Measurements from ENCODE around the gene ADAMTS13. TPM values are rescaled to one million over a fixed set of nuclear protein-coding genes. Genes with fewer than 3 reads are reported as not detected.
"Not testable (repeated sequence)": the region's sequence is repeated elsewhere in the genome, so short reads cannot be mapped to it uniquely, and the experiment has no call there.

The ADAMTS13 gene
- total RNA-seq, 2 donors from 2014 or later, result 0.67 to 1.1 TPM

- no peaks in the 10 kb centered on the region for H3K4me1 Mint-ChIP-seq (ENCODE audit: low read depth in 2 of 2)
- DNase-seq (ENCODE audit: low spot score), result no peak
- no peaks in the 10 kb centered on the region for H3K36me3 Mint-ChIP-seq
- no peak for ATAC-seq
- H3K4me3 Mint-ChIP-seq, result no peak overlapping the region
- no peaks in the 10 kb centered on the region for H3K27me3 Mint-ChIP-seq
- H3K9me3 Mint-ChIP-seq, result no peaks in the 10 kb centered on the region
- no peak overlapping the region for H3K27ac Mint-ChIP-seq
Measured at GRCh38 chr9:133384736-133385321, 37.3 kb upstream of the ADAMTS13 start.

DNA sequence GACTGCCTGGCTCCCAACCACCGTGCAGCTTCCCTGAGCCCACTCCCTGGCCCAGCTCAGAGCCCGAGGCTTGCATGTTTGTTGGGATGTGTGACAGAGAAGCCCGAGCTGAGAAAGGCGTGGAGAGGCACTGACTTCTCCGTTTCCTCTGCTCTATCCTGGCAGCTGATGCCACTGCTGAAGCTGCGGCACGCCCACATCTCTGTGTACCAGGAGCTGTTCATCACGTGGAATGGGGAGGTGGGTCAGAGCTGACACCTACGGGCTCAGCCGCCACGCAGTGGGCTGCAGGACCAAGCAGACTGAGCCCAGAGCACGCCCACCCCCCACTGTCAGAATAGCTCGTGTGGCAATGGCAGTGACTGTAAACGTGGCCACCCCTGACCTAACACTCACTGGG is 36.7 kb upstream of the ADAMTS13 start:
- H3K4me3 Mint-ChIP-seq, result no peak overlapping the region
- no peaks in the 10 kb centered on the region for H3K9me3 Mint-ChIP-seq
- no peaks in the 10 kb centered on the region for H3K4me1 Mint-ChIP-seq (ENCODE audit: low read depth in 2 of 2)
- no peaks in the 10 kb centered on the region for H3K27me3 Mint-ChIP-seq
- ATAC-seq (no peak), DNase-seq (ENCODE audit: low spot score) (no peak)
- no peak overlapping the region for H3K27ac Mint-ChIP-seq
- no peaks in the 10 kb centered on the region for H3K36me3 Mint-ChIP-seq

DNA sequence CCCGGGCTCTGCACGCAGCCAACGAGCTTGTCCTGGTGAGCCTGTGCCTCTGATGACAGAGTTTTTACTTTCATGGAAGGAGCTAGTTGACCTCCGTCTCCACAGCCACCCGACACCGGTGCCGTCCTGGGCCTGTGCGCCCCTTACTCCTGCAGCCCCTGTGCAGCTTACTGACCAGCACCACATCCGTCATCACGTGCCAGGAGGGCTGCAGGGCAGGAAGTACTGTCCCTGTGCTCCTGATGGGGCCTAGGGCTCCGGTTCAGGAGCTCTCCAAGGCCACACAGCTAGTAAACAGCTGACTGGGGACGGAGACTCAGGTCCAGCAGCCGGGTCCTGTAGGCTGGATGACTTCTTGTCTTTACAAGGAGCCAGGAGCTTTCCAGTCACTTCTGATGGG is 35.8 kb upstream of the ADAMTS13 start:
- H3K9me3 Mint-ChIP-seq, result no peaks in the 10 kb centered on the region
- no peak overlapping the region for H3K4me3 Mint-ChIP-seq
- H3K27ac Mint-ChIP-seq, result no peak overlapping the region
- H3K4me1 Mint-ChIP-seq (ENCODE audit: low read depth in 2 of 2), result no peaks in the 10 kb centered on the region
- no peaks in the 10 kb centered on the region for H3K36me3 Mint-ChIP-seq
- H3K27me3 Mint-ChIP-seq, result no peaks in the 10 kb centered on the region
- no peak for ATAC-seq
- no peak for DNase-seq (ENCODE audit: low spot score)

DNA sequence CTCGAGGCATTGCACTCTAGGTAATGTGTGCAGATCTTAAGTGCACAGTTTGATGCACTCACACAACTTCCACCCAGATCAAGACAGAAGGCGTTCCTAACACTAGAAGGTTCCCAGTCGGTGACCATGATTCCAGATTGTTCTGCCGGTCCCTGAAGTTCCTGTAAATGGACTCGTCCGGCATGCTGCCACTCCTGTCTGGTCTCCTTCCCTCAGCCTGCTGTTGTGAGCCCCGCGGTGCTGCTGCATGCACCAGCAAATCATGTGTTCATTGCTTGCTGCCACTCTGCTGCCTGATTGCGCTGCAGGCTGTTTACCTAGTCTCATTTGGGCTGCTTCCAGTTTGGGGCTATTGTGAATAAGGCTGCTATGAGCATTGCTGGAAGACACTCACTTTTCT is 34.5 kb upstream of the ADAMTS13 start:
- Mint-ChIP-seq H3K27me3 (no peaks in the 10 kb centered on the region), H3K4me3 (no peak overlapping the region)

DNA sequence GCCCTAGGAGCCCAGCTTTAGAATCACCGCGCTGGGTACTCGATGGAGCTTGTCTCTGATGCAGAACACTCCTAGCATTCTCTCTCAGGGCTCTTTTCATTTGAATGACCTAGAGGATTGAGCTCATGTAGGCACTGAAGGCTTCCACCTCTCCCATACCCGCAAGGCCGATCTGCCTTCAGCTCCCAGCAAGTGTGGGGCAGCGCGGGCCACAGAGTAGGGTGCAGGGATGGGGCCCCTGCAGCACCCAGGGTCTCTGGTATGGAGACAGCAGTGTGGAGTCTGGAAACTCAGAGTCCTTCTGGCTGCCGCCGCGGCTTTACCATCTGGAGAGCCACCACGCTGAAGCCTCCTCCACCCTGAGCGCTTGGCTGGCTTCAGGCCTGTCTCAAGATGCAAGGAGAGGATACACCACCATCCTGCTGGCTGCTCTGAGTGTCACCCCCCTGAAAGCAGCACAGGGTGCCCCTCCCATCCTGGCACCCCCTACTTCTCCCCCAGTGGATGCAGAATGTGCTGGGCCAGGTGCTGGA is 33.1 kb upstream of the ADAMTS13 start:
- Mint-ChIP-seq H3K36me3 (no peaks in the 10 kb centered on the region), H3K9me3 (no peaks in the 10 kb centered on the region), H3K27me3 (peaks cover 0 to 3% of the 10 kb centered on the region in 2 donors), H3K4me3 (no peak overlapping the region), H3K4me1 (ENCODE audit: low read depth in 2 of 2) (no peaks in the 10 kb centered on the region), H3K27ac (no peak overlapping the region)
- no peak for ATAC-seq
- no peak for DNase-seq (ENCODE audit: low spot score)

More for the DNA sequence above, 34.5 kb upstream of the ADAMTS13 start:
- no peak for DNase-seq (ENCODE audit: low spot score)
- Mint-ChIP-seq H3K9me3 (no peaks in the 10 kb centered on the region), H3K27ac (no peak overlapping the region), H3K36me3 (no peaks in the 10 kb centered on the region), H3K4me1 (ENCODE audit: low read depth in 2 of 2) (no peaks in the 10 kb centered on the region)
- no peak for ATAC-seq

- Mint-ChIP-seq H3K27me3 (peaks cover 0 to 3% of the 10 kb centered on the region in 2 donors), H3K9me3 (no peaks in the 10 kb centered on the region), H3K36me3 (no peaks in the 10 kb centered on the region), H3K4me1 (ENCODE audit: low read depth in 2 of 2) (no peaks in the 10 kb centered on the region), H3K27ac (no peak overlapping the region), H3K4me3 (no peak overlapping the region)
- ATAC-seq (no peak), DNase-seq (ENCODE audit: low spot score) (no peak)
Measured at GRCh38 chr9:133389562-133389961, 32.6 kb upstream of the ADAMTS13 start.

- Mint-ChIP-seq H3K9me3 (no peaks in the 10 kb centered on the region), H3K4me3 (no peak overlapping the region), H3K27ac (no peak overlapping the region), H3K27me3 (peaks cover 0 to 7% of the 10 kb centered on the region in 2 donors), H3K4me1 (ENCODE audit: low read depth in 2 of 2) (no peaks in the 10 kb centered on the region), H3K36me3 (no peaks in the 10 kb centered on the region)
- DNase-seq (ENCODE audit: low spot score) (no peak), ATAC-seq (no peak)
Measured at GRCh38 chr9:133390713-133391112, 31.5 kb upstream of the ADAMTS13 start.

- H3K36me3 Mint-ChIP-seq; H3K4me1 Mint-ChIP-seq (ENCODE audit: low read depth in 2 of 2); H3K27ac Mint-ChIP-seq; DNase-seq (ENCODE audit: low spot score); ATAC-seq; H3K27me3 Mint-ChIP-seq; H3K4me3 Mint-ChIP-seq; H3K9me3 Mint-ChIP-seq: not testable (repeated sequence)
Measured at GRCh38 chr9:133391449-133391848, 30.7 kb upstream of the ADAMTS13 start.

DNA sequence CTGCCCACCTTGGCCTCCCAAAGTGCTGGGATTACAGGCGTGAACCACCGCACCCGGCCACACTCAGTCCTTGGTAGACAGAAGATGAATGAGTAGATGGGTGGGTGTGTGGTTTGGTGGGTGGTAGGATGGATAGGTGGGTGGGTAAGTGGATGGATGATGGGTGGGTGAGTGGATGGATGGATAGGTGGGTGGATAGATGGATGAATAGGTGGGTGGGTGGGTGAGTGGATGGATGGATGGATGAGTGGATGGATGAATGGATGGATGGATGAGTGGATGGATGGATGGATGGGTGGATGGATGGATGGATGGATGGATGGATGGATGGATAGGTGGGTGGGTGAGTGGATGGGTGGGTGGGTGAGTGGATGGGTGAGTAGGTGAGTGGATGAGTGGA is 29.9 kb upstream of the ADAMTS13 start:
- H3K27ac Mint-ChIP-seq; ATAC-seq; H3K27me3 Mint-ChIP-seq; DNase-seq (ENCODE audit: low spot score); H3K4me1 Mint-ChIP-seq (ENCODE audit: low read depth in 2 of 2); H3K36me3 Mint-ChIP-seq; H3K4me3 Mint-ChIP-seq; H3K9me3 Mint-ChIP-seq: not testable (repeated sequence)

DNA sequence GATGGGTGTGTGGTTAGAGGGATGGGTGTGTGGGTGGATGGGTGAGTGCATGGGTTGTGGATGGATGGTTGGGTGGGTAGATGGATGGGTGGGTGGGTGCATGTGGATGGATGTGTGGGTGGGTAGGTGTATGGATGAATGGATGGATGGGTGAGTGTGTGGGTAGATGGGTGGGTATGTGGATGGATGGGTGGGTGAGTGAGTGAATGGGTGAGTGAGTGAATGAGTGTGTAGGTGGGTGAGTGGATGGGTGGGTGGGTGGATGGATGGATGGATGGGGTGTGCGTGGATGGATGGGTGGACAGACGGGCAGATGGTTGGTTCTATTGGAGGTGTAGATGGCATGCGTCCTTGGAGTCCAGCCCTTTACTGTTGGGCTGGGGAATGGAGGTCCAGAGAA is 28.8 kb upstream of the ADAMTS13 start:
- no peaks in the 10 kb centered on the region for H3K9me3 Mint-ChIP-seq
- H3K27ac Mint-ChIP-seq, result no peak overlapping the region
- ATAC-seq (no peak), DNase-seq (ENCODE audit: low spot score) (no peak)
- no peak overlapping the region for H3K4me3 Mint-ChIP-seq
- H3K27me3 Mint-ChIP-seq, result peaks cover 0 to 7% of the 10 kb centered on the region in 2 donors
- no peaks in the 10 kb centered on the region for H3K4me1 Mint-ChIP-seq (ENCODE audit: low read depth in 2 of 2)
- H3K36me3 Mint-ChIP-seq, result no peaks in the 10 kb centered on the region

GRCh38 chr9:133394687-133395271 is 27.4 kb upstream of the ADAMTS13 start:
- Mint-ChIP-seq H3K27ac (no peak overlapping the region), H3K4me1 (ENCODE audit: low read depth in 2 of 2) (no peaks in the 10 kb centered on the region), H3K9me3 (no peaks in the 10 kb centered on the region), H3K36me3 (no peaks in the 10 kb centered on the region), H3K4me3 (no peak overlapping the region), H3K27me3 (peaks cover 0 to 7% of the 10 kb centered on the region in 2 donors)
- ATAC-seq (no peak), DNase-seq (ENCODE audit: low spot score) (no peak)

DNA sequence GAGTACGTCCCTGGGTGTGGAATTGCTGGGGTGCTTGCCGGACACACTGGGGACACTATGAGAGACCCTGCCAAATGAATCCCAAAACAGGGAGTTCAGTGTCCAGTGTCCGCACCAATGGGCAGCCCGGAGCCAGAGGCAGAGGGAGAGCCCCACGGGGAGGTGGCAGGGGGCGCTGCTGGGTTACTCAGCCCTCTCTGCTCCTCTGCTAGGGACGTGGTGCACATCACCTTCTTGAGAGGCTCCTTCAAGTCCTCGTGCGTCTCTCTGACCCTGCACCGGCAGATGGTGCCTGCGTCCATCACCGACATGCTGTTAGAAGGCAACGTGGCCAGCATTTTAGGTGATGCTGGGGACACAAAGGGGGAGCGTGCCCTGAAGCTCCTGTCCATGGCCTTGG is 25.2 kb upstream of the ADAMTS13 start:
- H3K27me3 Mint-ChIP-seq, result peaks cover 0 to 7% of the 10 kb centered on the region in 2 donors
- no peaks in the 10 kb centered on the region for H3K9me3 Mint-ChIP-seq
- ATAC-seq (no peak), DNase-seq (ENCODE audit: low spot score) (no peak)
- no peak overlapping the region for H3K4me3 Mint-ChIP-seq
- H3K36me3 Mint-ChIP-seq, result no peaks in the 10 kb centered on the region
- no peaks in the 10 kb centered on the region for H3K4me1 Mint-ChIP-seq (ENCODE audit: low read depth in 2 of 2)
- no peak overlapping the region for H3K27ac Mint-ChIP-seq

- ATAC-seq (no peak), DNase-seq (ENCODE audit: low spot score) (no peak)
- peaks cover 0 to 7% of the 10 kb centered on the region in 2 donors for H3K27me3 Mint-ChIP-seq
- H3K27ac Mint-ChIP-seq, result no peak overlapping the region
- H3K9me3 Mint-ChIP-seq, result no peaks in the 10 kb centered on the region
- H3K4me3 Mint-ChIP-seq, result no peak overlapping the region
- H3K4me1 Mint-ChIP-seq (ENCODE audit: low read depth in 2 of 2), result no peaks in the 10 kb centered on the region
- no peaks in the 10 kb centered on the region for H3K36me3 Mint-ChIP-seq
Measured at GRCh38 chr9:133397370-133397769, 24.8 kb upstream of the ADAMTS13 start.

DNA sequence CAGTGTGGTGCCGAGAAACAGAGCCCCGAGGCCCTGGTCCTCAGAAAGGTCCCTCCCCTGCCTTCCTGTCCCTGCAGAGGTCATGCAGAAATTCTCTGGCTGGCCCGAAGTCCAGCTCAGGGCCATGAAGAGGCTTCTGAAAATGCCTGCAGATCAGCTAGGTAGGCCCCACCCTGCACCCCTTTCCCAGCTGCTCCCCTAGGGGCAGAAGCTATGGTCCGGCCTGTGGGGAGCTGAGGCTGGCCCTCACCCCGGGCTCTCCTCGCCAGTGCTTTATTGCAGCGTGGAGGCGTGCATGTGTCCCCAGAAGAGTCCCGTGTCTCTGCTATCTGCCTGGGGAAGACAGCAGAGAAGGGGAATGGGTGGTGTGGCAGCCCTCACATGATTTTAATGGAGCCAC is 24.3 kb upstream of the ADAMTS13 start:
- no peak for DNase-seq (ENCODE audit: low spot score)
- ATAC-seq, result no peak
- no peaks in the 10 kb centered on the region for H3K4me1 Mint-ChIP-seq (ENCODE audit: low read depth in 2 of 2)
- H3K9me3 Mint-ChIP-seq, result no peaks in the 10 kb centered on the region
- no peak overlapping the region for H3K4me3 Mint-ChIP-seq
- no peak overlapping the region for H3K27ac Mint-ChIP-seq
- peaks cover 0 to 7% of the 10 kb centered on the region in 2 donors for H3K27me3 Mint-ChIP-seq
- H3K36me3 Mint-ChIP-seq, result no peaks in the 10 kb centered on the region

GRCh38 chr9:133400292-133400691 is 21.9 kb upstream of the ADAMTS13 start:
- Mint-ChIP-seq H3K27me3 (peaks cover 0 to 2% of the 10 kb centered on the region in 2 donors), H3K27ac (no peak overlapping the region), H3K4me3 (no peak overlapping the region), H3K36me3 (no peaks in the 10 kb centered on the region), H3K9me3 (no peaks in the 10 kb centered on the region), H3K4me1 (ENCODE audit: low read depth in 2 of 2) (peaks cover 0 to 4% of the 10 kb centered on the region in 2 donors)
- ATAC-seq (no peak), DNase-seq (ENCODE audit: low spot score) (no peak)
